ENCODE data around the gene GRN. TPM values are rescaled to one million over a fixed set of nuclear protein-coding genes. Genes with fewer than 3 reads are reported as not detected.
"Not testable (repeated sequence)": the region's sequence is repeated elsewhere in the genome, so short reads cannot be mapped to it uniquely, and the experiment has no call there.

Gene GRN
- total RNA-seq, 1 donor from 2014 or later = 156 TPM

GRCh38 chr17:44355642-44356099, 10.6 kb downstream of the GRN start:
- ATAC-seq (no peak), DNase-seq (no peak)
- intact Hi-C loops (cut with micrococcal nuclease) = no loop called here

GRCh38 chr17:44356241-44356640, 11.1 kb downstream of the GRN start:
- DNase-seq = no peak
- intact Hi-C loops (cut with micrococcal nuclease) = no loop called here
- ATAC-seq = no peak

DNA sequence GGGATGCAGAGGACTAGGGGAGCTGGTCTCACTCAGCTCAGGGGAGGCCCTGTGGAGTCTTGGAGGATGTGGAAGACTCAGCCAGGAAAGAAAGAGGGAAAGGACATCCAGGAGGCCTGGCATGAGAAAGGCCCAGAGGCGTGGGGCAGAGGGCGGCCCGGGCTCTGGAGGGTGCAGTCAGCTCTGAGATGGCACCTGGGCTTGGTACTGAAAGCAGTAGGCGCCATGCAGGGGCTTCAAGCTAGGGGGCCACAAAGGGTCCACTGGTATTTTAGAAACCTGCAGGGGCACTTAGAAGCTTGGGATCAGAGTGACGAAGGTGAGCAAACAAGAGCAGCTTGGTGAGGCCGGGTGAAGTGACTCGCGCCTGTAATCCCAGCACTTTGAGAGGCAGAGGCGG, 13.0 kb downstream of the GRN start:
- no peak for DNase-seq
- intact Hi-C loops (cut with micrococcal nuclease) = no loop called here

DNA sequence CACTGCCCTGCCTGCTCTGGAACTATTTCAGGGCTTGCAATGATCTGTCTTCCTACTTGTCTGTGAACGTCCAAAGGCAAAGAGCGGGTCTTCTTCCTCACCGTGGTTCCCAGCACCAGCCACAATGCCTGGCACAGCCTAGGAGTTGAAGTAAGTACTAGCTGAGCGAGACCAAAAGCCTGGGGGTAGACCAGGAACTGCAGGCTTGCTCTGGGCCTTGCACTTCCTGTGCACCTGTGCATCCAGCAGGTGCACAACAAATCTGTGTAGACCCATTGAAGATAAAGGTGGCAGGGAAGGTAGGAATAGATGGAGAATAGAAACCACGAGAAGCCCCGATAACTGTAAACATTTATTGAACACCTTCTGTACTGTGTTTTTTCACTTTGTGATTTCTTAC, 13.9 kb downstream of the GRN start:
- ATAC-seq (no peak), DNase-seq (no peak)
- intact Hi-C loops (cut with micrococcal nuclease) = no loop called here

More for the DNA sequence above, 13.0 kb downstream of the GRN start:
- no peak for ATAC-seq

DNA sequence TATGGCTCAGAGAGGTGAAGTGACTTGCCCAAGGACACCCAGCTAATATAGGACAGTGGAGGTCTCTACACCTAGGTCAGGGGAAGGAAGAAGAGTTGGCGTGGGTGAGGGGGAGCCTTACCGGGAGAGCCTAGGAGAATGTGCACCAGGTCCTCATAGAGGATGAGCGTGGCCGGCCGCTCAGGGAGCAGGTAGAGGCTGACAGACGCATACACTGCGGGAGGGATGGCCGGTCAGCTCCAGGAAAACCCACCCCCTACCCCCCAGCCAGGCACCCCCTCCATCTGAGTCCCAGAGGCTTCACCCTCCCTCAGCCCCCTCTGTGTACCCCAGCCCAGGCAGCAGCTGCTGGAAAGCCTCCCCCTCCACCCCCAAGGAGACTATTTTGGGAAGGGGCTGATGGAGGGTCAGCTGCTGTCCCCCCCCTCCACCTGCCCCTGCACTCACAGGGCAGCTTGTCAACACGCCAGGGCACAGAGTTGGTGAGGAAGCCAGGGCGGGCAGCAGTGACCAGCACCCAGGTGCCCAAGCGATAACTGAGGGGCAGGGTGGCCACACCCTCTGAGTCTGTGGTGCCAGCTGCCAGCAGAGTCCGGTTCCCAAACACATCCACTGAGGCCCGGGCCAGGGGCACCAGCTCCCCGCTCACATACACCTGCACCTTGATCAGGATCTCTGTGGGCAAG, 14.5 kb downstream of the GRN start:
- DNase-seq (no peak), ATAC-seq (no peak)
- intact Hi-C loops (cut with micrococcal nuclease) = no loop called here

- ATAC-seq = no peak
- intact Hi-C loops (cut with micrococcal nuclease) = no loop called here
- DNase-seq = no peak
Measured at GRCh38 chr17:44360144-44360533, 15.0 kb downstream of the GRN start.

DNA sequence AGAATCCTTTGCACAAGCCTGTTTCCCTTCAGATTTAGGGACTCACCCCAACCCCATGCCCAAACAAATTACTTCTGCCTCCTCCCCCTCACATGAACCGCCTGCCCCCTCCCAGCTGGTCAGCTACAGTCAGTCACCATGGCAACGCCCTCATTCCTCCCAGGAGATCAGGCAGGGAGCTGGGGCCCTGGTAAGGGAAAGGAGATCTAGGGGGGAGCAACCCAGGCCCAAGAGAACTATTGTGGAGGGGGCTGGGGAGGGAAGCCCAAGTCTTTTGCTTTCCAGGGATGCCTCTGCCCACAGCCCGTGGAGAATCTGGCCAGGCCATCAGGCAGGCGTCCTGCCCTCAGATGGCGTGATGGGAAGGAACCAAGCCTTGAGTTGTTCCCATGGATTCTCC, 15.7 kb downstream of the GRN start:
- ATAC-seq = no peak
- intact Hi-C loops (cut with micrococcal nuclease) = no loop called here

GRCh38 chr17:44361292-44362260, 16.5 kb downstream of the GRN start:
- intact Hi-C loops (cut with micrococcal nuclease) = no loop called here
- DNase-seq (no peak), ATAC-seq (no peak)

More for the DNA sequence above, 15.7 kb downstream of the GRN start:
- DNase-seq = no peak

DNA sequence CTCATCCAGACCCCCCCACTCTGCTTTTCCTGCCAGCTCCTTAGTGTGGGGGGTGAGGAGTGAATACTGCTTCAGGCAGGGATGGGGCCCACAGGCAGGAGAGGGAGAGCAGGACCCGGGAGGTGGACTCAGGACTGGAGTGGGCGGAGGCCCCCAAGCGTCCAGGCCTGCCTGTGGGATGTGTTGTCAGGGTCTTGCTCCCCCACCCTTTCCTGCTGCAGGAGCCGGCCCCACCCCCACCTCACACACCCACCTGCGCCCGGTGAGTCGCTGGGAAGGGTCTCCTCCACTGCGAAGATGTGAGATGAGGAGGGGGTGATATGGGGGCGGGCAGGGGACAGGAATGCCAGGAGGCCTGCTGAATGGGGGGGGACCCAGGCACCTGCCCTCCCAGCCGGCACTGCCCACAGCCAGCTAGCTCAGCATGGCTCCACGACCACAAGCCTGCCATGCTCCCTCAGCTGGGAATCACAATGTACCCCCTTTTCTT, 17.4 kb downstream of the GRN start:
- DNase-seq = no peak

GRCh38 chr17:44362949-44363612, 18.0 kb downstream of the GRN start:
- intact Hi-C loops (cut with micrococcal nuclease) = no loop called here
- ATAC-seq = peak; percentile 29

More for the DNA sequence above, 17.4 kb downstream of the GRN start:
- intact Hi-C loops (cut with micrococcal nuclease) = no loop called here
- no peak for ATAC-seq

DNA sequence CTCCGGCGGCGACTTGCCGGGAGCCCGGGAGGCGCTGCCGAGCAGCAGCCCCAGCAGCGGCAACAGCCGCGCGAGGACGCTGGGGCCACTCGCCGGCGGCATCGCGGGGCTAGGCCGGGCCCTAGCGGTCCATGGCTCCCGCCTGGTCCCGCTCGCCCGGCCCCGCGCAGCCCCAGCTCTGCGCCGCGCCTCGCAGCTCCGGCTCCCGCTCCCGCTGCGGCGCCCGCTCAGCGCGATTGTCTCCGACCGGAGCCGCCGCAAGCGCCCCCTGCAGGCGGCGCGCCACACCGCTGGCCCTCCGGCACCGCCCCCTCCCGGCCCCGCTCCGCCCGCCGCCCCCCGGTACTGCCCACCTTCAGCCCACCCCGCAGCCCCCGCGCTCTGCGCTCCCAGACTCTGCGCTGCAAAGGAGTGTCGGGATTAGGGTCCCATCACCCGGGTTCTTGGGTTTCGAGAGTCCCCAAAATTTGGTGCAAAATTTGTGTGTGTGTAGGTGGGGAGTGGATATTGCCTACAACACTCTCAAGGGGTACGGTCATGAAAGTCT, 18.6 kb downstream of the GRN start, which contains the start of gene FAM171A2:
TSS of gene FAM171A2 (minus strand) at position 241 of the 547 bp plus-strand sequence. CDS start at position 102, 139 bp downstream.
- peak; percentile 89 for ATAC-seq
- intact Hi-C loops (cut with micrococcal nuclease) = no loop called here
- DNase-seq = peak; percentile 83

More at GRCh38 chr17:44362949-44363612, 18.0 kb downstream of the GRN start:
- no peak for DNase-seq

DNA sequence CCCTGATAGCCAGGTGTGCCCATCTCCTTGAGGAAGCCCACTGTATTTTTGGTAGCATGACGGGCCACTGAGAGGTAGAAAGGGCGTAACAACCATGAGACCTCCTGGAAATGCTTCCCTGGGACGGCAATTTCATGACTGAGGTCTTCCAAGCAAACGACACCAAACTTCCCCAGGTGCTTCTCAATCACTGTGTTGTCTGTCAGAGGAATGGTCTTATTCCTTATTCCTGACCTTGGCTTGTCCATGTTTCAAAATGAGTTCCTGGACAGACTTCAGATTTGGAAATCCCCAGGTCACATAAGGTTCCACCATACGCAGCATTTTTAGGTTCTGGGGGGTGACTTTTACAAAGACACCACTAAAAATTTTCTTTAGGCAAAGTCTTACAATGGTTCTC, 19.9 kb downstream of the GRN start:
- ATAC-seq; intact Hi-C loops (cut with micrococcal nuclease); DNase-seq: not testable (repeated sequence)

GRCh38 chr17:44367231-44367979, 22.3 kb downstream of the GRN start:
- intact Hi-C loops (cut with micrococcal nuclease) = no loop called here
- ATAC-seq (no peak), DNase-seq (no peak)

GRCh38 chr17:44368391-44369243, 23.5 kb downstream of the GRN start:
- intact Hi-C loops (cut with micrococcal nuclease); ATAC-seq; DNase-seq: not testable (repeated sequence)

DNA sequence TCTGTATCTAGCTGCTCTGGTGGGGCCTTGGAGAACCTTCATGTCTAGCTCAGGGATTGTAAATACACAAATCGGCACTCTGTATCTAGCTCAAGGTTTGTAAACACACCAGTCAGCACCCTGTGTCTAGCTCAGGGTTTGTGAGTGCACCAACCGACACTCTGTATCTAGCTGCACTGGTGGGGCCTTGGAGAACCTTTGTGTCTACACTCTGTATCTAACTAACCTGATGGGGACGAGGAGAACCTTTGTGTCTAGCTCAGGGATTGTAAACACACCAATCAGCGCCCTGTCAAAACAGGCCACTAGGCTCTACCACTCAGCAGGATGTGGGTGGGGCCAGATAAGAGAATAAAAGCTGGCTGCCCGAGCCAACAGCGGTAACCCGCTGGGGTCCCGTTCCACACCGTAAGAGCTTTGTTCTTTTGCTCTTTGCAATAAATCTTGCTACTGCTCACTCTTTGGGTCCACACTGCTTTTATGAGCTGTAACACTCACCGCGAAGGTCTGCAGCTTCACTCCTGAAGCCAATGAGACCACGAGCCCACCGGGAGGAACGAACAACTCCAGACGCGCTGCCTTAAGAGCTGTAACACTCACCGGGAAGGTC, 24.4 kb downstream of the GRN start:
- intact Hi-C loops (cut with micrococcal nuclease); DNase-seq; ATAC-seq: not testable (repeated sequence)

- DNase-seq = no peak
- no peak for ATAC-seq
- intact Hi-C loops (cut with micrococcal nuclease) = no loop called here
Measured at GRCh38 chr17:44372036-44372435, 26.9 kb downstream of the GRN start.

Data from left ventricle myocardium superior (tissue), 1 donor.